GM12891 (cell line): Measurements from ENCODE around the gene RPP14.

Source experiments
- POLR2A ChIP-seq: IDR thresholded peaks from 2 replicates; pipeline ENCODE4 v1.6.1; 2011; ENCODE audit warnings: low read depth, low read length, control low read depth
- POLR2AphosphoS5 ChIP-seq: IDR thresholded peaks from 2 replicates; pipeline ENCODE4 v1.6.1; 2011; ENCODE audit warnings: low read depth, low read length, control low read depth
- POU2F2 ChIP-seq: IDR thresholded peaks from 2 replicates; pipeline ENCODE4 v1.6.1; 2011; ENCODE audit warnings: low read depth, mild to moderate bottlenecking, control low read depth, low read length, moderate library complexity
- SPI1 ChIP-seq: IDR thresholded peaks from 2 replicates; pipeline ENCODE4 v1.6.1; 2011; ENCODE audit warnings: low read depth, low read length, control low read depth
- TAF1 ChIP-seq: IDR thresholded peaks from 2 replicates; pipeline ENCODE4 v1.6.1; 2011; ENCODE audit warnings: low read depth, low read length, control low read depth

DNA sequence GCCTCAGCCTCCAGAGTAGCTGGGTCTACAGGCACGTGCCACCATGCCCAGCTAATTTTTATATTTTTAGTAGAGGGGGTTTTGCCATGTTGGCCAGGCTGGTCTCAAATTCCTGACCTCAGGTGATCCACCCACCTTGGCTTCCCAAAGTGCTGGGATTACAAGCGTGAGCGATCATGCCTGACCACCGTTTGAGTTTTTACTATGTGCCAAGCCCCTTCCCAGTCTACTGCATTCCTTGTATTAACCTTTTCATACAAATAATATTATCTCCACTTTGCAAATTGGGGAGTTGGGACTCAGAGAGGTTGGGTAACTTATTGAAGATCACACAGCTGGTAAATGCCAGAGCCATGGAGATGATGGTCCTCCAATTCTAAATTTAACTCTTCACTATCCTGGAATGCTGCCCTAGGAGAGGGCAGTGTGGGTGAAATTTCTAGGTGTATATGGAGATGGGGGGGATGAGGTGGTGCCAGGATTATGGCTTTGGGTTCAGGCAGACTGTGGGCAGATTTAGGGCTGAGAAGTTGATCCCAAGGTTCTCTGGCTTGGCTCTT is 25.6 kb downstream of the RPP14 start:
- no peak for TF ChIP-seq POLR2A
- no peak for TF ChIP-seq POLR2AphosphoS5
- no peak for TF ChIP-seq POU2F2
- TF ChIP-seq TAF1, result no peak
- no peak for TF ChIP-seq SPI1
